Measurements from ENCODE around the gene TBC1D22B.

TBC1D22B gene

GRCh38 chr6:37241131-37241530 is 16.4 kb upstream of the TBC1D22B start:
- DNase-seq = no peak

GRCh38 chr6:37241775-37242428 is 15.7 kb upstream of the TBC1D22B start:
- no peak for DNase-seq

GRCh38 chr6:37242429-37243052 is 15.0 kb upstream of the TBC1D22B start:
- DNase-seq = no peak

- no peak for DNase-seq
These were observed 14.3 kb upstream of the TBC1D22B start for GRCh38 chr6:37243131-37243815.

- no peak for DNase-seq
These were observed 13.7 kb upstream of the TBC1D22B start for GRCh38 chr6:37243816-37244370.

- peak; percentile 91 for DNase-seq
These were observed 12.9 kb upstream of the TBC1D22B start for GRCh38 chr6:37244430-37245310.

- no peak for DNase-seq
These were observed 6.3 kb upstream of the TBC1D22B start for GRCh38 chr6:37251211-37251780.

- no peak for DNase-seq
These were observed 4.0 kb upstream of the TBC1D22B start for GRCh38 chr6:37253486-37254007.

GRCh38 chr6:37254881-37255280 is 2.7 kb upstream of the TBC1D22B start:
- peak; percentile 29 for DNase-seq

GRCh38 chr6:37256692-37257319 is 766 bp upstream of the TBC1D22B start:
- DNase-seq = no peak

GRCh38 chr6:37257320-37257633 is 295 bp upstream of the TBC1D22B start:
- DNase-seq = no peak

- no peak for DNase-seq
These were observed 983 bp downstream of the TBC1D22B start for GRCh38 chr6:37258405-37259105.

GRCh38 chr6:37259191-37259590 is 1.6 kb downstream of the TBC1D22B start:
- DNase-seq = no peak

- DNase-seq = no peak
These were observed 2.5 kb downstream of the TBC1D22B start for GRCh38 chr6:37260040-37260439.

GRCh38 chr6:37260444-37260843 is 2.9 kb downstream of the TBC1D22B start:
- no peak for DNase-seq

GRCh38 chr6:37261198-37261597 is 3.6 kb downstream of the TBC1D22B start:
- no peak for DNase-seq

- no peak for DNase-seq
These were observed 5.0 kb downstream of the TBC1D22B start for GRCh38 chr6:37262446-37263026.

GRCh38 chr6:37265001-37265400 is 7.4 kb downstream of the TBC1D22B start:
- no peak for DNase-seq

GRCh38 chr6:37265860-37266259 is 8.3 kb downstream of the TBC1D22B start:
- no peak for DNase-seq

GRCh38 chr6:37269105-37269504 is 11.5 kb downstream of the TBC1D22B start:
- no peak for DNase-seq
